Measurements from ENCODE around the gene MYOG. TPM values are rescaled to one million over a fixed set of nuclear protein-coding genes. Genes with fewer than 3 reads are reported as not detected.

MYOG gene
- total and polyA plus RNA-seq, 2 experiments from 2014 or later, result not detected

DNA sequence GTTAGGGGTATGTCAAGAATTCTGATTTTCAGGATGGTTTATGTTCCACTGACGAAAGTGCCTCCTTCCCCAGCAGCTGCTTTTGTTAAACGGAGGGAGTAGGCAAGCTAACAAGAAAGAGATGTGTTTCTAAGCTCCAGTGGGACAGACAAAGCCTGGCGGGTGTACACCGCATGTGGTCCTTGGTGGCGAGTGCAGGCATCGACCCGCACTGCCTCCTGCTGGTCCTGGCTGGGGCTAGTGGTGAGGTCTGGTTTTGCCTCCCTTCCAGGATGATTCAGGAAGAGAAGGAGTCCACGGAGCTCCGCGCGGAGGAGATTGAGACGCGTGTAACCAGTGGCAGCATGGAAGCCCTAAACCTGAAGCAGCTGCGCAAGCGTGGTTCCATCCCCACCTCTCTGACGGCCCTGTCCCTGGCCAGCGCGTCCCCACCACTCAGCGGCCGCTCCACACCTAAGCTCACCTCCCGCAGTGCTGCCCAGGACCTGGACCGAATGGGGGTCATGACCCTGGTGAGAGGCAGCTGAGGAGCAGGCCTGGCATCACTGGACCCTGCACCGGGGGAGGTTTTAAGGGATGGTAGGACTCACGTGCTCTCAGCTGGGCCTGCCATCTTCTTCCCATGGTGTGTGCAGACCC lies 30.5 kb downstream of the MYOG start:
- no peaks in the 10 kb centered on the region for H3K9me2 ChIP-seq (replicated peaks; ENCODE audit: insufficient read depth)
- H3K4me3 ChIP-seq, result no peak overlapping the region
- no peaks in the 10 kb centered on the region for H4K20me1 ChIP-seq (ENCODE audit: insufficient read depth, poor library complexity, severe bottlenecking)
- no peaks in the 10 kb centered on the region for H3K79me2 ChIP-seq
- WGBS (ENCODE audit: low lambda C conversion rate, missing lambda C conversion rate), result 87% methylated on average over 24 of the region's 24 CpGs
- no peaks in the 10 kb centered on the region for H3K9me3 ChIP-seq (ENCODE audit: low read depth)
- H3K27ac ChIP-seq, result no peak overlapping the region
- H3K4me1 ChIP-seq (ENCODE audit: insufficient read depth), result peaks cover 13% of the 10 kb centered on the region
- no peaks in the 10 kb centered on the region for H3K27me3 ChIP-seq
- H2AFZ ChIP-seq, result no peak overlapping the region
- H3K4me2 ChIP-seq, result no peak overlapping the region
- no peaks in the 10 kb centered on the region for H3K36me3 ChIP-seq (replicated peaks; ENCODE audit: insufficient read depth, low read depth)
- no peak for TF ChIP-seq EZH2 (IDR thresholded peaks at IDR 0.05; ENCODE audit: borderline replicate concordance)
- no peak for TF ChIP-seq EZH2phosphoT487 (IDR thresholded peaks at IDR 0.05; ENCODE audit: low read depth, severe bottlenecking, unreplicated experiment)
- TF ChIP-seq CTCF (IDR thresholded peaks at IDR 0.05; ENCODE audit: poor library complexity), result no peak
- no peak for DNase-seq (ENCODE audit: low spot score)

GRCh38 chr1:203054642-203055041 lies 31.2 kb downstream of the MYOG start:
- Histone ChIP-seq H3K4me3 (no peak overlapping the region), H2AFZ (no peak overlapping the region), H3K27ac (no peak overlapping the region), H3K9me2 (replicated peaks; ENCODE audit: insufficient read depth) (no peaks in the 10 kb centered on the region), H4K20me1 (ENCODE audit: insufficient read depth, poor library complexity, severe bottlenecking) (no peaks in the 10 kb centered on the region), H3K9me3 (ENCODE audit: low read depth) (no peaks in the 10 kb centered on the region), H3K36me3 (replicated peaks; ENCODE audit: insufficient read depth, low read depth) (no peaks in the 10 kb centered on the region), H3K27me3 (no peaks in the 10 kb centered on the region), H3K4me1 (ENCODE audit: insufficient read depth) (peaks cover 13% of the 10 kb centered on the region), H3K4me2 (no peak overlapping the region), H3K79me2 (no peaks in the 10 kb centered on the region)
- WGBS (ENCODE audit: low lambda C conversion rate, missing lambda C conversion rate), result 84% methylated on average over 5 of the region's 5 CpGs
- TF ChIP-seq EZH2phosphoT487 (IDR thresholded peaks at IDR 0.05; ENCODE audit: low read depth, severe bottlenecking, unreplicated experiment) (no peak), CTCF (IDR thresholded peaks at IDR 0.05; ENCODE audit: poor library complexity) (no peak), EZH2 (IDR thresholded peaks at IDR 0.05; ENCODE audit: borderline replicate concordance) (no peak)
- DNase-seq (ENCODE audit: low spot score), result no peak

DNA sequence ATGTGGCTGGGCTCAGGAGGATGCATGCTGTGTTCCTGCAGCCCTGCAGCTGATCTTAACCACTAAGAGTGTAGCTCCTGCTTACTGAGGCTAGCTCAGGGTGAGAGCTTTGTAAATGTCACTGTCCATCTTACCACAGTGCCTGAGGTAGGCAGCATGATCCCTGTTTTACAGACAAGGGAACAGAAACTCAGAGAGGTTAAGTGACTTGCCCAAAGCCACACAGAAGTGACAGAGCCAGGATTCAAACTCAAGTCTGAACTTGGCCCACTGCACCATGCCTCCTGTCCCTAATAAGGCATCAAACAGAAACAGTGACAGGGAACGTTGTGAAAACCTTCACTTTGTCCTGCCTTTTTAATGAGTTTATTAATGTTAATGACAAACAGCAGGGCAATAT lies 31.6 kb downstream of the MYOG start:
- Histone ChIP-seq H4K20me1 (ENCODE audit: insufficient read depth, poor library complexity, severe bottlenecking) (no peaks in the 10 kb centered on the region), H3K27ac (no peak overlapping the region), H3K4me1 (ENCODE audit: insufficient read depth) (peaks cover 13% of the 10 kb centered on the region), H3K9me3 (ENCODE audit: low read depth) (no peaks in the 10 kb centered on the region), H3K27me3 (no peaks in the 10 kb centered on the region), H3K36me3 (replicated peaks; ENCODE audit: insufficient read depth, low read depth) (no peaks in the 10 kb centered on the region), H2AFZ (no peak overlapping the region), H3K9me2 (replicated peaks; ENCODE audit: insufficient read depth) (no peaks in the 10 kb centered on the region), H3K79me2 (no peaks in the 10 kb centered on the region), H3K4me2 (no peak overlapping the region), H3K4me3 (no peak overlapping the region)
- no peak for TF ChIP-seq EZH2phosphoT487 (IDR thresholded peaks at IDR 0.05; ENCODE audit: low read depth, severe bottlenecking, unreplicated experiment)
- no peak for TF ChIP-seq CTCF (IDR thresholded peaks at IDR 0.05; ENCODE audit: poor library complexity)
- no peak for TF ChIP-seq EZH2 (IDR thresholded peaks at IDR 0.05; ENCODE audit: borderline replicate concordance)
- WGBS (ENCODE audit: low lambda C conversion rate, missing lambda C conversion rate), result 58% methylated on average over 1 of the region's 1 CpG
- no peak for DNase-seq (ENCODE audit: low spot score)
